ENCODE data around the gene TRAPPC2L. TPM values are rescaled to one million over a fixed set of nuclear protein-coding genes. Genes with fewer than 3 reads are reported as not detected.

Gene TRAPPC2L
- total and polyA plus RNA-seq, 10 of the 15 experiments (the other 5 are each of a cell fraction or from before 2014, with no cell fraction given) = 56.3 to 363 (median 118) TPM

DNA sequence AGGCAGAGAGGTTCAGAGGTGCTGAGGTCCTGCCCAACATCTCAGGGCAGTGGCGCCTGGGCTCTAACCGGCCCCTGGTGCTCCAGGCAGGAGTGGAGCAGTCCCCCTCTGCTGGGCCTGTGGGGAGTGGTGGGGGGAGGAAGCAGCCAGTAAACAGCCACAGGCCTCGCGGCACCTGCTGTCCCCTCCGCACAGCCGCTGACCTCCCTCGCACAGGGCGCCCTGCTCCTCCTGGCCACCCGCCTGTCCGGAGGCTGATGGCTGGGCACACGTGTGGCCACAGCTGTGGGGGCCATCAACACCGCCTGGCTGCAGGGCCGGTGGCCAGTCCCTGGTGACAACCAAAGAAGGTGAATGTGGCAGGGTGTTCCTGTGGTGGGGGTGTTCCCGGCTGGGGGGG is 46.3 kb downstream of the TRAPPC2L start (continued):
- TF ChIP-seq ZNF274 (IDR thresholded peaks at IDR 0.05; ENCODE audit: insufficient read depth, insufficient read length) (no peak), EGR1 (IDR thresholded peaks at IDR 0.05; ENCODE audit: borderline replicate concordance in 1 of 2, low read depth in 2 of 2, low read length in 2 of 2) (no peak), RELA (IDR thresholded peaks at IDR 0.05; ENCODE audit: borderline replicate concordance, partially characterized antibody) (no peak), NR2F1 (conservative IDR thresholded peaks at IDR 0.05) (no peak)
- TF ChIP-seq, protein P1, sequence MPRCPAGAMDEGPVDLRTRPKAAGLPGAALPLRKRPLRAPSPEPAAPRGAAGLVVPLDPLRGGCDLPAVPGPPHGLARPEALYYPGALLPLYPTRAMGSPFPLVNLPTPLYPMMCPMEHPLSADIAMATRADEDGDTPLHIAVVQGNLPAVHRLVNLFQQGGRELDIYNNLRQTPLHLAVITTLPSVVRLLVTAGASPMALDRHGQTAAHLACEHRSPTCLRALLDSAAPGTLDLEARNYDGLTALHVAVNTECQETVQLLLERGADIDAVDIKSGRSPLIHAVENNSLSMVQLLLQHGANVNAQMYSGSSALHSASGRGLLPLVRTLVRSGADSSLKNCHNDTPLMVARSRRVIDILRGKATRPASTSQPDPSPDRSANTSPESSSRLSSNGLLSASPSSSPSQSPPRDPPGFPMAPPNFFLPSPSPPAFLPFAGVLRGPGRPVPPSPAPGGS (IDR thresholded peaks at IDR 0.05; ENCODE audit: borderline replicate concordance, insufficient read depth, low read depth, low read length, poor library complexity, severe bottlenecking) = no peak
- TF ChIP-seq, protein P2, sequence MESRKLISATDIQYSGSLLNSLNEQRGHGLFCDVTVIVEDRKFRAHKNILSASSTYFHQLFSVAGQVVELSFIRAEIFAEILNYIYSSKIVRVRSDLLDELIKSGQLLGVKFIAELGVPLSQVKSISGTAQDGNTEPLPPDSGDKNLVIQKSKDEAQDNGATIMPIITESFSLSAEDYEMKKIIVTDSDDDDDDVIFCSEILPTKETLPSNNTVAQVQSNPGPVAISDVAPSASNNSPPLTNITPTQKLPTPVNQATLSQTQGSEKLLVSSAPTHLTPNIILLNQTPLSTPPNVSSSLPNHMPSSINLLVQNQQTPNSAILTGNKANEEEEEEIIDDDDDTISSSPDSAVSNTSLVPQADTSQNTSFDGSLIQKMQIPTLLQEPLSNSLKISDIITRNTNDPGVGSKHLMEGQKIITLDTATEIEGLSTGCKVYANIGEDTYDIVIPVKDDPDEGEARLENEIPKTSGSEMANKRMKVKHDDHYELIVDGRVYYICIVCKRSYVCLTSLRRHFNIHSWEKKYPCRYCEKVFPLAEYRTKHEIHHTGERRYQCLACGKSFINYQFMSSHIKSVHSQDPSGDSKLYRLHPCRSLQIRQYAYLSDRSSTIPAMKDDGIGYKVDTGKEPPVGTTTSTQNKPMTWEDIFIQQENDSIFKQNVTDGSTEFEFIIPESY (IDR thresholded peaks at IDR 0.05) = no peak
- TF ChIP-seq, protein P3, sequence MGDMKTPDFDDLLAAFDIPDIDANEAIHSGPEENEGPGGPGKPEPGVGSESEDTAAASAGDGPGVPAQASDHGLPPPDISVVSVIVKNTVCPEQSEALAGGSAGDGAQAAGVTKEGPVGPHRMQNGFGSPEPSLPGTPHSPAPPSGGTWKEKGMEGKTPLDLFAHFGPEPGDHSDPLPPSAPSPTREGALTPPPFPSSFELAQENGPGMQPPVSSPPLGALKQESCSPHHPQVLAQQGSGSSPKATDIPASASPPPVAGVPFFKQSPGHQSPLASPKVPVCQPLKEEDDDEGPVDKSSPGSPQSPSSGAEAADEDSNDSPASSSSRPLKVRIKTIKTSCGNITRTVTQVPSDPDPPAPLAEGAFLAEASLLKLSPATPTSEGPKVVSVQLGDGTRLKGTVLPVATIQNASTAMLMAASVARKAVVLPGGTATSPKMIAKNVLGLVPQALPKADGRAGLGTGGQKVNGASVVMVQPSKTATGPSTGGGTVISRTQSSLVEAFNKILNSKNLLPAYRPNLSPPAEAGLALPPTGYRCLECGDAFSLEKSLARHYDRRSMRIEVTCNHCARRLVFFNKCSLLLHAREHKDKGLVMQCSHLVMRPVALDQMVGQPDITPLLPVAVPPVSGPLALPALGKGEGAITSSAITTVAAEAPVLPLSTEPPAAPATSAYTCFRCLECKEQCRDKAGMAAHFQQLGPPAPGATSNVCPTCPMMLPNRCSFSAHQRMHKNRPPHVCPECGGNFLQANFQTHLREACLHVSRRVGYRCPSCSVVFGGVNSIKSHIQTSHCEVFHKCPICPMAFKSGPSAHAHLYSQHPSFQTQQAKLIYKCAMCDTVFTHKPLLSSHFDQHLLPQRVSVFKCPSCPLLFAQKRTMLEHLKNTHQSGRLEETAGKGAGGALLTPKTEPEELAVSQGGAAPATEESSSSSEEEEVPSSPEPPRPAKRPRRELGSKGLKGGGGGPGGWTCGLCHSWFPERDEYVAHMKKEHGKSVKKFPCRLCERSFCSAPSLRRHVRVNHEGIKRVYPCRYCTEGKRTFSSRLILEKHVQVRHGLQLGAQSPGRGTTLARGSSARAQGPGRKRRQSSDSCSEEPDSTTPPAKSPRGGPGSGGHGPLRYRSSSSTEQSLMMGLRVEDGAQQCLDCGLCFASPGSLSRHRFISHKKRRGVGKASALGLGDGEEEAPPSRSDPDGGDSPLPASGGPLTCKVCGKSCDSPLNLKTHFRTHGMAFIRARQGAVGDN (IDR thresholded peaks at IDR 0.05) = no peak

Measured in GM12878 (cell line).